GM21367 (cell line): ENCODE data around the gene PRDX6.
"Not testable (repeated sequence)": the region's sequence is repeated elsewhere in the genome, so short reads cannot be mapped to it uniquely, and the experiment has no call there.

Source experiments
- ATAC-seq: cut with Tn5 transposase; IDR thresholded peaks from one replicate; pipeline ENCODE4 v1.9.1; 2021; ENCODE audit not compliant: unreplicated experiment

The PRDX6 gene

GRCh38 chr1:173464185-173464584 lies 12.9 kb upstream of the PRDX6 start:
- ATAC-seq, result not testable (repeated sequence)

- no peak for ATAC-seq
Observed at GRCh38 chr1:173467426-173467825, 9.7 kb upstream of the PRDX6 start.

- ATAC-seq, result no peak
Observed at GRCh38 chr1:173469656-173470055, 7.5 kb upstream of the PRDX6 start.

- ATAC-seq, result no peak
Observed at GRCh38 chr1:173470608-173471007, 6.5 kb upstream of the PRDX6 start.

- ATAC-seq, result no peak
Observed at GRCh38 chr1:173473599-173474011, 3.5 kb upstream of the PRDX6 start.

- ATAC-seq, result no peak
Observed at GRCh38 chr1:173474097-173474779, 2.9 kb upstream of the PRDX6 start.

GRCh38 chr1:173474780-173475421 lies 2.2 kb upstream of the PRDX6 start:
- ATAC-seq, result not testable (repeated sequence)

- ATAC-seq, result no peak
Observed at GRCh38 chr1:173475564-173476196, 1.5 kb upstream of the PRDX6 start.

- no peak for ATAC-seq
Observed at GRCh38 chr1:173476197-173476664, 904 bp upstream of the PRDX6 start.

- ATAC-seq, result peak; percentile 95
Observed at GRCh38 chr1:173476665-173477285, 360 bp upstream of the PRDX6 start.

- no peak for ATAC-seq
Observed at GRCh38 chr1:173478094-173478674, 1.0 kb downstream of the PRDX6 start.

- ATAC-seq, result no peak
Observed at GRCh38 chr1:173479649-173480048, 2.5 kb downstream of the PRDX6 start.

- ATAC-seq, result no peak
Observed at GRCh38 chr1:173481195-173481772, 4.1 kb downstream of the PRDX6 start.

- ATAC-seq, result no peak
Observed at GRCh38 chr1:173482683-173483082, 5.5 kb downstream of the PRDX6 start.

- ATAC-seq, result no peak
Observed at GRCh38 chr1:173484276-173484675, 7.1 kb downstream of the PRDX6 start.

- no peak for ATAC-seq
Observed at GRCh38 chr1:173485401-173485800, 8.3 kb downstream of the PRDX6 start.

GRCh38 chr1:173488001-173488400 lies 10.9 kb downstream of the PRDX6 start:
- ATAC-seq, result no peak

- no peak for ATAC-seq
Observed at GRCh38 chr1:173489149-173489600, 12.0 kb downstream of the PRDX6 start.

GRCh38 chr1:173489929-173490328 lies 12.8 kb downstream of the PRDX6 start:
- ATAC-seq, result no peak

- no peak for ATAC-seq
Observed at GRCh38 chr1:173491508-173491907, 14.4 kb downstream of the PRDX6 start.

- not testable (repeated sequence) for ATAC-seq
Observed at GRCh38 chr1:173493125-173493524, 16.0 kb downstream of the PRDX6 start.
